Adrenal gland (tissue), 12 donors: ENCODE results near the gene CCDC78. TPM values are rescaled to one million over a fixed set of nuclear protein-coding genes. Genes with fewer than 3 reads are reported as not detected.
A peak's percentile ranks its signal among the peaks of the same experiment; 100 is the strongest.

Experiments used
- DNase-seq, 7 donors: peaks; one replicate each; pipeline ENCODE4 v3.0.0-alpha.2; 2019 to 2020
- H3K27ac ChIP-seq, 5 donors: fragments of 200-600 bp; sonication (generic) in 4 of 5; 1 replicate in 3 of 5; 2 replicates in 2 of 5; pipeline versions ENCODE4 v1.5.1 to v1.8.0; 2016 to 2020; ENCODE audit warnings: mild to moderate bottlenecking in 1 of 5
- H3K27me3 ChIP-seq: fragments of 200-600 bp; 2 replicates; pipeline ENCODE4 v1.8.0; 2021
- H3K36me3 ChIP-seq, 2 donors: fragments of 200-600 bp; replicated peaks in 1 of 2; 1 replicate in 1 of 2; 2 replicates in 1 of 2; pipeline versions ENCODE4 v1.5.1 to v1.8.0; 2018 to 2022
- H3K4me1 ChIP-seq, 2 donors: fragments of 200-600 bp; replicated peaks in 1 of 2; 1 replicate in 1 of 2; 2 replicates in 1 of 2; pipeline versions ENCODE4 v1.5.1 to v1.8.0; 2018 to 2021
- H3K4me3 ChIP-seq, 4 donors: fragments of 200-600 bp; sonication (generic) in 3 of 4; one replicate each; pipeline ENCODE4 v1.5.1; 2016 to 2018
- H3K9me3 ChIP-seq, 3 donors: fragments of 200-600 bp; sonication (generic) in 1 of 3; replicated peaks in 1 of 3; 1 replicate in 2 of 3; 2 replicates in 1 of 3; pipeline versions ENCODE4 v1.5.1 to v1.8.0; 2016 to 2021
- POLR2A ChIP-seq, 2 donors: fragments of 450-650 bp; IDR thresholded peaks; one replicate each; pipeline ENCODE4 v1.6.1; 2017; ENCODE audit warnings: antibody characterized with exemption in 2 of 2, mild to moderate bottlenecking in 2 of 2, moderate library complexity in 1 of 2
- WGBS, 4 donors: extraction: QIAGEN DNeasy Blood & Tissue Kit in 2 of 4; methylation state at CpG; one replicate each; pipeline versions ENCODE4 v1.1.5 to v1.1.7; 2013 to 2017; 5-methylcytosine and 5-hydroxymethylcytosine counted together
- intact Hi-C, 2 donors: fragments of 100-400 bp; cut with DNase I; formaldehyde crosslinking; loops; one replicate each; pipeline versions ENCODE4 v1.14.1 to v1.15.0; 2022 to 2023
- polyA plus RNA-seq, 3 donors: library from polyadenylated mRNA; stranded (reverse); fragments of 200-250 nt in 2 of 3; fragments of 350-450 nt in 1 of 3; fragmentation: Illumina TruSeq in 1 of 3; extraction: RNeasy Lipid Tissue Mini Kit (QIAGEN cat#74804) in 1 of 3; gene quantifications; one replicate each; pipeline ENCODE4 v1.2.3, GENCODE V29; 2013 to 2014
- total RNA-seq, 9 donors: library from RNA; depleted of rRNA in 4 of 9; stranded (reverse); fragments of >200 nt in 4 of 9; fragments of 120-200 nt in 1 of 9; fragmentation: NEBNext Ultra II Directional in 1 of 9; extraction: Animal tissue kit (Norgen Biotek cat#: 25700) in 1 of 9; gene quantifications; one replicate each; pipeline versions ENCODE4 v1.1.0 to v1.2.4, GENCODE V29; 2013 to 2023
- TF ChIP-seq, protein P1 (sequence below), 6 experiments: fragments of 450-650 bp in 4 of 6; fragments of 200-600 bp in 2 of 6; sonication (generic) in 1 of 6; IDR thresholded peaks; 1 replicate in 5 of 6; 2 replicates in 1 of 6; pipeline versions ENCODE4 v1.5.1 to v1.8.0; 2016 to 2021; ENCODE audit warnings: antibody characterized with exemption in 6 of 6, mild to moderate bottlenecking in 2 of 6, moderate library complexity in 1 of 6
- donor health status: healthy with polysubstance abuse.
- donor health status: Bipolar disorder and iron deficiency.
- donor health status: DM: yes; HTN: yes; CAD: no.
- donor health status: DM: no; HTN: no; CAD: no.
- donor health status: DM: no; HTN: no; CAD: no.
- donor health status: DM: yes; HTN: yes; CAD: no.

Gene CCDC78
- total and polyA plus RNA-seq, 12 donors: 0.17 to 49.9 (median 0.85) TPM; not detected in 2

DNA sequence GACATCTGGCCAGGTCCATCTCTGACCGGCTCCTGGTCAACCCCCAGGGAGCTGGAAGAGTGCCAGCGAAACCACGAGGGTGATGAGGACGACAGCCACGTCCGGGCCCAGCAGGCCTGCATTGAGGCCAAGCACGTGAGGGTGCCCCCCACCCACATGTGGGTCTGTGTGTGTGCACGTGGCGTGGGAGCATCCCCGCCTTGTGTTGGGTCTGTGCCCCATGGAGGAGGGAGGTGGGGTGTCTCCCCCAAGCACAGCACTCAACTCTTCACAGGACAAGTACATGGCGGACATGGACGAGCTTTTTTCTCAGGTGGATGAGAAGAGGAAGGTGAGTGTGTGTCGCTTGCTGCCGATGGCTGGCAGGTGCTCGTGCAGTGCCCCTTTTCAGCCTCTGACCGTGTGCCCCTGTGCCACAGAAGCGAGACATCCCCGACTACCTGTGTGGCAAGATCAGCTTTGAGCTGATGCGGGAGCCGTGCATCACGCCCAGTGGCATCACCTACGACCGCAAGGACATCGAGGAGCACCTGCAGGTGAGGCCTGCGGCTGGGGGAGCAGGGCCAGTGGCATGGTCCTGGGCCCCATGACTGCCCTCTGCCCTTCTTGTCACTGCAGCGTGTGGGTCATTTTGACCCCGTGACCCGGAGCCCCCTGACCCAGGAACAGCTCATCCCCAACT is 44.4 kb downstream of the CCDC78 start:
- Histone ChIP-seq H3K4me1 (peaks cover 27 to 41% of the 10 kb centered on the region in 2 donors), H3K9me3 (no peaks in the 10 kb centered on the region), H3K36me3 (peaks cover 0 to 26% of the 10 kb centered on the region in 2 donors), H3K27ac (peak overlapping the region in 1 of 5 donors; percentile 94), H3K27me3 (no peaks in the 10 kb centered on the region), H3K4me3 (peak overlapping the region in 1 of 4 donors; percentile 99)
- WGBS, 4 donors: 69 to 73% (median 71%) methylated on average over 15 to 28 of the region's 28 CpGs
- TF ChIP-seq, protein P1, sequence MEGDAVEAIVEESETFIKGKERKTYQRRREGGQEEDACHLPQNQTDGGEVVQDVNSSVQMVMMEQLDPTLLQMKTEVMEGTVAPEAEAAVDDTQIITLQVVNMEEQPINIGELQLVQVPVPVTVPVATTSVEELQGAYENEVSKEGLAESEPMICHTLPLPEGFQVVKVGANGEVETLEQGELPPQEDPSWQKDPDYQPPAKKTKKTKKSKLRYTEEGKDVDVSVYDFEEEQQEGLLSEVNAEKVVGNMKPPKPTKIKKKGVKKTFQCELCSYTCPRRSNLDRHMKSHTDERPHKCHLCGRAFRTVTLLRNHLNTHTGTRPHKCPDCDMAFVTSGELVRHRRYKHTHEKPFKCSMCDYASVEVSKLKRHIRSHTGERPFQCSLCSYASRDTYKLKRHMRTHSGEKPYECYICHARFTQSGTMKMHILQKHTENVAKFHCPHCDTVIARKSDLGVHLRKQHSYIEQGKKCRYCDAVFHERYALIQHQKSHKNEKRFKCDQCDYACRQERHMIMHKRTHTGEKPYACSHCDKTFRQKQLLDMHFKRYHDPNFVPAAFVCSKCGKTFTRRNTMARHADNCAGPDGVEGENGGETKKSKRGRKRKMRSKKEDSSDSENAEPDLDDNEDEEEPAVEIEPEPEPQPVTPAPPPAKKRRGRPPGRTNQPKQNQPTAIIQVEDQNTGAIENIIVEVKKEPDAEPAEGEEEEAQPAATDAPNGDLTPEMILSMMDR (IDR thresholded peaks at IDR 0.05): no peak
- TF ChIP-seq POLR2A (IDR thresholded peaks at IDR 0.05): no peak
- peak in 2 of 7 donors; percentile 59 to 74 for DNase-seq
- intact Hi-C loops: no loop called here

DNA sequence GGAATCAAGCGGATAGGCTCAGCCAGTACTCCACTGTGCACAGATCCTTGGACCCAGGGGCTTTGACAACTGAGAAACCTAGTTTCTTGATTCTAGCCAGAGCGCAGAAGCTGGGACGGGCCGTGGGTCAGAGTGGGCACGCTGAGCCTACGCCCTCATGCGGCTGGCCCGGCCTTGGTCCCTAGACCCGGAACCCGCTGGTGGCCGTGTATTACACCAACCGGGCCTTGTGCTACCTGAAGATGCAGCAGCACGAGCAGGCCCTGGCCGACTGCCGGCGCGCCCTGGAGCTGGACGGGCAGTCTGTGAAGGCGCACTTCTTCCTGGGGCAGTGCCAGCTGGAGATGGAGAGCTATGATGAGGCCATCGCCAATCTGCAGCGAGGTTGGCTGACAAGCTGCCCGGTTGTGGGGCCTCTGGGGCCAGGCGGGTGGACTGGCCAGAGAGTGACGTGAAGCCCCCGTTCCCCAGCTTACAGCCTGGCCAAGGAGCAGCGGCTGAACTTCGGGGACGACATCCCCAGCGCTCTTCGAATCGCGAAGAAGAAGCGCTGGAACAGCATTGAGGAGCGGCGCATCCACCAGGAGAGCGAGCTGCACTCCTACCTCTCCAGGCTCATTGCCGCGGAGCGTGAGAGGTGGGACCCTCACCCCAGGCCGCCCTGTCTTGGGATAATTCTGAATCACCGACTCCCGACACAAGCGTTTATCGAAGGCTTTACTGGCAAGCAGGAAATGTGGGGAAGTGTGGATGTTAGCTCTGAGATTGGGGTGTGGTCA is 45.1 kb downstream of the CCDC78 start:
- Histone ChIP-seq H3K4me1 (peaks cover 27 to 41% of the 10 kb centered on the region in 2 donors), H3K4me3 (peak overlapping the region; percentile 27 to 99 (median 46)), H3K27ac (peak overlapping the region; percentile 71 to 94 (median 86)), H3K9me3 (no peaks in the 10 kb centered on the region), H3K27me3 (no peaks in the 10 kb centered on the region), H3K36me3 (peaks cover 0 to 19% of the 10 kb centered on the region in 2 donors)
- intact Hi-C loops: no loop called here
- TF ChIP-seq, protein P1 (IDR thresholded peaks at IDR 0.05): peak in 1 of 6 experiments; percentile 5
- peak in 1 of 2 donors; percentile 34 for TF ChIP-seq POLR2A (IDR thresholded peaks at IDR 0.05)
- DNase-seq: peak; percentile 78 to 89 (median 87)
- WGBS, 4 donors: 37 to 62% (median 41%) methylated on average over 21 to 44 of the region's 44 CpGs

DNA sequence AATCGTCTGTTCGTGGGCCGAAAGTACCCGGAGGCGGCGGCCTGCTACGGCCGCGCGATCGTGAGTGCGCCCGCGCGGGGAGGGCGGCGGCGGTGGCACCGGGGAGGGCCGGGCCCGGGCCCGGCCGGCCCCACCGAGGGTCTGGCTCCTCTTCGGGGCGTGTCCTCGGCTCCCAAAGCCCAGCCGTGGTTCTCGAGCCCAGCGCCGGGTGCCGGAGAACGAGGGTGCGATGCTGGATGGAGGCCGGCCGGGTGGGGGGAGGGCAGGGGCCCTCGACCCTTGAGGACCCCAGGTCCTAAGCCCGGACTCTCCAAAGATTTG is 45.7 kb downstream of the CCDC78 start:
- peak overlapping the region; percentile 27 to 99 (median 46) for H3K4me3 ChIP-seq
- H3K27ac ChIP-seq: peak overlapping the region; percentile 71 to 94 (median 86)
- no peak for TF ChIP-seq POLR2A (IDR thresholded peaks at IDR 0.05)
- TF ChIP-seq, protein P1 (IDR thresholded peaks at IDR 0.05): no peak
- 0 to 1% (median 0%) methylated on average over 3 to 38 of the region's 38 CpGs for WGBS, 4 donors
- peaks cover 0 to 19% of the 10 kb centered on the region in 2 donors for H3K36me3 ChIP-seq
- no peaks in the 10 kb centered on the region for H3K9me3 ChIP-seq
- DNase-seq: no peak
- H3K4me1 ChIP-seq: peaks cover 27 to 41% of the 10 kb centered on the region in 2 donors
- intact Hi-C loops: no loop called here
- H3K27me3 ChIP-seq: no peaks in the 10 kb centered on the region
